ENCODE results near the gene TNS3.

GRCh38 chr7:47588704-47589225, 6.9 kb upstream of the TNS3 start:
- TF ChIP-seq CTCF (conservative IDR thresholded peaks at IDR 0.05) = no peak
- TF ChIP-seq EZH2 (IDR thresholded peaks at IDR 0.05; ENCODE audit: low read depth) = no peak
